ENCODE data around the gene NDUFV3.
"Not testable (repeated sequence)": the region's sequence is repeated elsewhere in the genome, so short reads cannot be mapped to it uniquely, and the experiment has no call there.

The NDUFV3 gene

DNA sequence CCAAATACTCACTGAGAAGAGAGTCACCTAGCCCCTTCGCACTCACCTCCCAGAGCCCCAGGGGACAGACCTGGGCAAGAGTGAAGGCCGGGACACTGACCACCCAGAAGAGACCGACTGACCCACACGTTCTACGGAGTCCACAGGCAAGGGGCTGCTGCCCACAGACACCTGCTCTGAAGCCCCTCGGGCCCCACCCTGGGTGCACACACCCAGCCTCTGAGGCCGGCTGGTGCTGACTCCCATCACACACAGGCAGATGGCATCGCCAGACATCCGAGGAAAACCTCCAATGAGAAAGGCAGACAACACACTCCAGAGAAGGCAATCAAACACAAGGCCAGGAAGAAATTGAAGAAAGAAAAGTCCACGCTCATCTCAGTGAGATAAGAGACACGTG, 35.9 kb upstream of the NDUFV3 start:
- no peak for DNase-seq

DNA sequence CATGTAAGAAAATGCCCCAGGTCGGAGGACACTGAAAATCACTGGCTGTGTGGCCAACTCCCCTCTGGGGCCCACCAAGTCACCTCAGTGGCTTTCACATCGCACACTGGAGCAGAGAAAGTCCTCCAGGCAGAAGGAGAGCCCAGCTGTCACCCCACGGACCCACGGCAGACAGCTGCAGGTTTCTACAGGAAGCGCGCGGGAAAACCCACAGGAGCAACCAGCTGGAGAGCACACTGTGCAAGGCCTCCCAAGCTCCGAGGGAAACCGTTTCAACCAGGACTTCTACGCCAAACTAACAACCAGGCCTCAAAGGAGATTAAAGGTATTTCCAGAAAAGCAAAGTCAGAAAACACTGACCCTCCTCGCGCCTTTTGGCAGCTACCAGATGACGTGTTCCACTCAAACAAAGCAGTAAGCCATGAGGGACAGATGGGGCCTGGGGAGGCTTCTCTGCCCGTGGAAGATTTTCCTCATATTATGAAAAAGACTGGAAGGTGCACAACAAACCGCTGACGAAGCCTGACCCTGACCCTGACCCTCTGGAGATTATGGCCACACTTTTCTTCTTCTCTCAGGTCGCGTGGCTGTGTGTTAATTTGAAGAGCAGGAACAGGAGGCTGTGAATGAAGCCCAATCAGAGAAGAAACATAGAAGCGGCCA, 34.8 kb upstream of the NDUFV3 start:
- DNase-seq = no peak

DNA sequence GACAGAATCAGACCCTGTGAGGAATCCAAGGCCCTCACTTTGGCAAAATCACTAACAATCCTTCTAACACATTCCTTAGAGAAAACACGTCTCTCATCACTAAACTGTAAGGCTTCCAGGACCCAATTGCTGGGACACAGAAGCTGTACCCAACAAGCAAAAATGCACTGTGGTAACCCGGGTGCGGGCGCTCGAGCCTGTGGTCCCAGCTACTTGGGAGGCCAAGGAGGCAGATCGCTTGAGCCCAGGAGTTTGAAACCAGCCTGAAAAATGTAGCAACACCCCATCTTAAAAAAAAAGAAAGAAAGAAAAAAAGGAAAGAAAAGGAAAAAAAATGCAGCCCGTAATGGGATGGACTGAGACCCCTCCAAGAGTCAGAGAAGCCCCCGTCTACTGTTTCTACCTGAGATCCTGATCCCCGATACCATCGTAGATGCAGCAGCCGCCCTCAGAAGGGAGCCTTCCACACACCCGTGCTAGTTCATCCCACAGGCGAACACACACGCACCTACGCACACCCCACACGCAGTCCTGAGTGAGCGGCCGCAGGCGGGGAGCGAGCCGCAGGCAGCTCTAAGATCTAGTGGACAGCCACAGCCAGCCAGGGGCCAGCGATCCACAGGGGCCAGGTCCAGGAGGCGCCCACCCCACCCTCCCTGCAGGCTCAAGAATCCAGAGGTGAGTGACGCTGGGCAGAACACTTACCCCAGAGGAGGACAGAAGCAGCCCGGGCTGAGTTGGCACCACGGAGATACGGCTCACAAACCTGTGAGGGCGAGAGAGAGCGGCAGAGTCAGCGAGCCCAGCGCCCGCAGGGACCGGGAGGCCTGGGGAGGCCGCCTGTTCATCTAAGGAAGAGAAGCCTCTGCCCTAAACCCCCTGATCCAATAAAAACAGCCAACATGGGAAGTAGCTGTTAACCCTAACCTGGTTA, 33.9 kb upstream of the NDUFV3 start:
- DNase-seq = no peak

DNA sequence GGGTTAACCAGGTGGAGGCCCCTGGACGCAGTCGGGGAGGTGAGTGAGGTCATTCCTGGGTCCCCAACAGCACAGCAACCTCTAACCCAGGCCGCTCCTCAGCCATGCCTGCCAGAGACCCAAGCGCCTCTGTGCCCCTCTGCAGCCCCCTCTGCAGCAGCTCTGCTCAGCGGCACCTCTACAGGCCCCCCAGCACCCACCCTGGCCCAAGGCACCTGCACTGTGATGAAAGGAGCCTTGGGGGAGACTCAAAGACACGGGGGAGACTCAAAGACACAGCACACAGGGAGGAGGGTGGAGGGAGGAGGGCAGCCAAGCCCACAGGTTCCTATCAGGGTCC, 33.2 kb upstream of the NDUFV3 start:
- DNase-seq = no peak

DNA sequence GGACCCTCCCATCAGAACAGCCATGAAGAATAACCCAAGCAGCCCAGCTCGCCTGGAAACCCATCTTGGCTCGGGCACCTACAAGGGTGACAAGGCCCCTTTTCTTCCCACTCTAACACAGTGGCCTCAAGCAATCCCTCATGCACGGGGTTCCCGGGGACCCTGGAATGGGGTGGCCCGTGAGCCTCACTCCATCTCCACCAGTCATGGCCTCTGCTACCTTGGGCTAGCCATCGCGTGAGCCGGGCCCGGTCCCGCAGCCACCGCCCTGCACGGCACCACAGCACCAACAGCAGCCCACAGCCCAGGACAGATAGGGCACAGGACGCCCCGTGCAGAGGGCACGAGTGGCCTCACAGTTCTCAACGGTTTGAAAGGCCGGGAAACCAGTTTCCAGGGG, 32.8 kb upstream of the NDUFV3 start:
- DNase-seq = no peak

DNA sequence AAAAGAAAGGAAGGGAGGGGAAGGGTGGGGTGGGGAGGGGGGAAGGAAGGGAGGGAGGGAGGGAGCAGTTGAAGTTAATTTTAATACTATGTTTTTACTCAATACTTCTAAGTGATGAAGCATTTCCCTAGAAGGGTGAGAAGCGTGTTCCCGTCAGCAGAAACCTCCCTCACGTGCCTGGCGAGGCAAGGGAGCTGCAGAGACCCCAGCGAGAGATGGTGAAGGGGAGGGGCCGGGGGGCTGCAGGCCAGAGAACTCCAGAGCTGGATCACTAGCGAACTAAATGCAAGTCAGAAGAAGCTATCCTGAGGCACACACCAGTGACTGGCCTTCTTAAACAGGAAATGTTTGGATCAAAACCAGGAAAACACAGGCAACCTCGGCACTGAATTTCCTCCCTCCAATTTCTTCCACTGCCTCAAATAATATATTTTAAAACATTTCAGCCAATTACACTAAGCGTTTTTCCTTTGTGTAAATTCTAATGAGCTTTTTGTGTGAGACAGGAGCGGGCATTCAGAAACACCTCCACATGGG, 31.7 kb upstream of the NDUFV3 start:
- DNase-seq = no peak

DNA sequence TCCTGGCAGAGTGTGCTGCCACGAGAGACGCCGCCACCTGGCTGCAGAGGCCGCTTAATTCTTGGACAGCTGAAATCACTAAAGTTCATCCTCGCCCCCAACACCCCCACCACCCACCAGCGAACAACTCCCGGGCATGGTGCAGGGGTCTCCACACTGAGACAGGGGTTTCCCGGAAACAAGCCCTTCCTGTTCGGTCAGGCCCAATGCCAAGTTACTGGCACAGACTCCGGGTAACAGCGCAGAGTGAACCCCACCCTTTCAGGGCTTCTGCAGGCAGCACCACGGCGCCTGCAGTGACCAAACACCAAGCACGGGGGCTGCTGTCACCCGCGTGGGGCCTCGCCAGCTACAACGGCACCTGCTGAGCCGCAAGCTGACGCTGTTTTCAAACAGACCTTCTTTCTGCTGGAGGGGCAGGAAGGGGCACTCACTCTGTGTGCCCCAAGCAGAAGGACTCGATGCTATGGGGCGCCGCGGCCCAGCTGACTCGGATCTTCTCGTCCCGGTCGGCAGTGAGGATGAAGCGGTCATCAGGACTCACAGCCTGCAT, 31.2 kb upstream of the NDUFV3 start:
- peak; percentile 43 to 72 for DNase-seq

DNA sequence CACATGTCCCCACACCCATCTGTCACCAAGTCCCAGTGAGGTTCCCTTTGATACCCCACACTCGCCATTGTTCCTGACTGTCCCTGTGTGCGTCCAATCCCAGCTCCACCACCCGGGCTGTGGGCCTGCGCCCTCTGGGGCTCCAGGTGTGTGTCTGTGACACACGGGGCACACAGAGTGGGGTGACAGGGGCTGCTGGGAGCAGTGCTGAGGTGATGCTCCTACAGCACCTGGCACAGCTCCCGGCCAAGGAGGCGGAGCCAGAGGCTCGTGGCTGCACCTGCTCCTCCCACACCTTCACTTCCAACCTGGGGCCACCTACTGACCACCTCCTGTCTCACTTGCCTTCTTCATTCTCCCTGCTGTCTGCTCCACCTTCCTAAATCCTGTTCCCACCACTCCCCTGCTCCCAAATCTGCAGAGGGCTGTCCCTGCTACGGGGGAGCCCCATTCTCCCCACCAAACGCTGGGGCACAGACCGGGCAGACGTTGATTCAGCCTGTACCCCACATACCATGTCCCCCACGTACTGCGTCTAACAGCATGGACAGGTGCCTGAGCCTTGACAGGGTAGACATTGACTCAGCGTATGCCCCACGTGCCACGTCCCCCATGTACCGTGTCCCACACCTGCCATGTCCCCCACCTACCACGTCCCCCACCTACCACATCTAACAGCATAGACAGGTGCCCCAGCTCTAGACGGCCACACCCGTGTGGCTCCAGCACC, 30.2 kb upstream of the NDUFV3 start:
- peak in 1 of 2 experiments; percentile 39 for DNase-seq

DNA sequence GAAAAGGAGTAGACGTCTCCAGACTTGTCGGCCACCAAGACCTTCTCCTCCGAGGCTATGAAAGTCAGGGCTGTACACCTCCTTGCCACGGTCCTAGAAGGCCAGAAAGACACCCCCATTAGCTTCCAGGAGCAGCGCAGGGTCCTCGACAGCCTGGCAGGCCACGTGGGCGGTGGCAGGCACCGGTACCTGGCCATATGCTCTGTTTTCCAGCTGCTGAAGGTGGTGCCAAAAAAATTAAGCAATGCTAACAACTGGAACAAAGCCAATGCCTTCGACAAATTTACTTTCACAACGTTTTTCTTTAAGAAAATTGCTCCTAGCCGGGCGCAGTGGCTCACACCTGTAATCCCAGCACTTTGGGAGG, 29.6 kb upstream of the NDUFV3 start:
- DNase-seq = peak in 1 of 2 experiments; percentile 4

DNA sequence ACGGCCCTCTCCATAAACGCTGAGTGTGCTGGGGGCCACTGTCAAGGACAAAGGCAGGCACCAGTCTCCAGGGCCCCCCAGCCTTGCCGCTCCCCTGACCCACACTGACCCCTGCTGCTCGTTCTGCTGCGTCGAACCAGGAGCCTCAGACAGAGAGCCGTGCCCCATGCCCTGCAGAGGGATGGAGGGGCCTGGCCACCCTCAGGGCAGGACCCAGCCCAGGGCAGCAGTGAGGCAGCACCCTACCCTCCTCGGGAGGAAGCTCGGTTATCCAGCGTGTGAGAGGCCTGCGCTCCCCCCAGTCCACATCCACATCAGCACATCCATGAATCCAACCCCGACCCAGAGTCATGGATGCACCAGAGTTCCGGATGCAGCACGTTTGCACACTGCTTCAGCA, 28.8 kb upstream of the NDUFV3 start:
- no peak for DNase-seq

DNA sequence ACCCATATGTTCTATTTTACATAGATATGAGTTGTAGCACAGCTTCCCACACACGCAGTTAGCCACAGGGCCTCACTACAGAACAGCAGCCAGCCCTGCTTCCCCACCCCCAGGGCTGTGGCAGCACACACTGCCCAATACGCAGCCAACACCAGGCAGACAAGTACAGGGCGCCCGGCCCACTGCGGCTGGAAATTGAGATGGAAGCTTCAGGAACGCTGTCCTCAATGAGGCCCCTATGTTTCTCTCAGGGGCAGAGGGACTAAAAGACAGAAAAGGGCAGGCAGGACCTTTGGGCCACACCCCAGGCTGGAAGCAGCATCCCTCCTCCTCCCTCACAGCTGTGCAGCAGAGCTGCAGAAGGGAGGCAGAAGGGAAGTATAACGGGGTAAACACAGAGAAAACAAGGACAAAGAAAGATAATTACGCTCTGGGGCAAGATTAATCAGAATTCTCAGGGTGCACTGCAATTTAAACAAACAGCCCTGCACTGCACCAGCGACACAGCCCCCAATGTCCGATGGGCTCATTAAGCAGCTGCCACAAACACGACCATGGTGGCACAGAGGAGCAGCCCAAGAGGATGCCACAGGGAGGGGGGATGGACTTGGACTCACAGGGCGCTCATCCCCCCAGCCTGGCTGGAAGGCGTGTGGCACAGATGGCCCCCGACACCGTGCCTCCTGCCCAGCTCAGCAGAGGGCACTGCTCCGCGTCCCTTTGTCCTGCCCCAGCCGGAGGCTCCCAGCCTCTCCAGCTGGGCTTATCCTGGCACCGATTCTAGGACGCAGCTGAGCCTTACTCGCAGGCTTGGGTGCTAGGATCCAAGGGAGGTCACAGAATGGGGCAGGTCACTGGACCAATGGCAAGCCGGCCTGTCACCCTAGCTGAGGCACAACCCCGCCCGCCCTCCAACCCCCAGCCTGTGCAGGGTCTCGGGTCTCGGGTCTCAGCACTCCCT, 28.0 kb upstream of the NDUFV3 start:
- DNase-seq = peak; percentile 15 to 54

DNA sequence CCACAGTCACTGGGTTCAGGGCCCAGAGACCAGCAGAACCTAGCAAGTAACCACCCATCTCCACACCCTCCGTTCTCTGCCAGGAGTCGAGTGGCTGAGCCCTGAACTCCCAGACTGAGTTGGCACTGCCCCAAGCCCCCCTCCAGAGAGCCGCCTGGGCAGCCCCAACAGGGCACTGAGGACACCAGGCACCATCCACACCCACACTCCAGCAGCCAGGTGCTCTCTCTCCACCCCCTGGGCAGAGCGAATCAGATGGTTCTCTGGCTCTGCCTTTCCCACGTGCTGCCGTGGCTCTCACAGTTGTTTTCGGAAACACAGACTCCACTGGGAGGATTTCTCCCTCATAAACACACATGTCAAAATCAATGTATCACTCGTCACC, 27.3 kb upstream of the NDUFV3 start:
- DNase-seq = peak; percentile 54 to 82

DNA sequence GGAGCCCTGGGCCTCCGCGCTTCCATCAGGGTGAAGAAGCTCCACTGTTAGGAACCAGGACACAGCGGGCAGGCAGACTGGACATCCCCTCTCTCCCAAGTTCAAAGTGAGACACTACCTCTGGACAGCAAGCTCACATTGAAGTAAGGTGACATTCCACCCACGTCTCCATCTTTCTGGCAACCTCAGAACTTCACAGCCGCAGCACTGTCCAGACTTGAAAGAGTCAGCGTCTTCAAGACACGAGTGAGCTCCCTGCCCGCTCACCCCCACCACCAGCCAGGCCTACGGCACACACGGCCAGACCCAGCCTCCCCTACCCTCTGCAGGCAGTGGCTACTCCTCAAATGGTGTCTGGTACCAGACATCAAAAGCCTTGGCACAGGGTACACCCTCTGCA, 24.9 kb upstream of the NDUFV3 start:
- no peak for DNase-seq

DNA sequence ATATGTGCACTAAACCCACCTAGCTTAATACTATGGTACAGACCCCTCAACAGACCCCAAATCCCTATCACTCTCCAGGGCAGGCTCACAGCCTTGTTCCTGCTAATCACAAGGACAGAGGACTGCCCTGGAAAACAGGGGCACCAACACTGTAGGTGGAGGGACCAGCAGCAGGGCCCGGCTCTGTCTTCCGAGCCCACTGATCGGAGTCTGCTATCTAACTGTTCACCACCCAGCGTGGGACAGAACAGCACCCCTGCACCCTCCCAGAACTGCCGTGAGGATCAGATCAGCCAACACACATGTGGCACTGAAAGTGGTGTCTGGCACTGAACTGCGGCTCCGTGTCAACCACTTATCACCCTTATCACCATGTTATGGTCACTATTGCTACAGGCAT, 20.0 kb upstream of the NDUFV3 start:
- no peak for DNase-seq

DNA sequence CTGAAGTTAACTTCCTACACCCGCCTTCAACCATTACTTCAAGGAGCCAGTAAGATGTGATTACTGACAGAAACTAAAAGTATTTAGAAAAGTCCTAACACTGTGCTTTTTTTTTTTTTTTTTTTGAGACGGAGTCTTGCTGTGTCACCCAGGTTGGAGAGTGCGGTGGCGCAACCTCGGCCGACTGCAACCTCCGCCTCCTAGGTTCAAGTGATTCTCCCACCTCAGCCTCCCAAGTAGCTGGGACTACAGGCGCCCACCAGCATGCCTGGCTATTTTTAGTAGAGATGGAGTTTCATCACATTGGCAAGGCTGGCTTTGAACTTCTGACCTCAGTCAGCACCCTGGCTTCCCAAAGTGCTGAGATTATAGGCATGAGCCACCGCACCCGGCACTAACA, 17.3 kb upstream of the NDUFV3 start:
- DNase-seq = not testable (repeated sequence)

DNA sequence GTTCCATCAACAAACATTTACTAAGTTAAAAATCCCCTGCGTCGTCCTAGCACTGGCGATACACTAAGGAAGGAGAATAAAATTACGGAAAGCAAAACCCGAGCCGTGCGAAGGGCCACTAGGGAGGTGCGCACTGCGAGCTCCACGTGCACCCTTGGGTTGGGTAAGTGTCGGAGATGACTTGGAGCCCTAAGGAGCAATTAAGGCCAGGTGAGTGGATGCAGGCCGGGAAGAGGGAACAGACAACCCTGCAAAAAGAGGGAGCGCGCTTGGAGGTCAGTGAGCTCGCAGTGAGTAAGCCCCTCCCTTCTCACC, 14.5 kb upstream of the NDUFV3 start:
- DNase-seq = no peak

DNA sequence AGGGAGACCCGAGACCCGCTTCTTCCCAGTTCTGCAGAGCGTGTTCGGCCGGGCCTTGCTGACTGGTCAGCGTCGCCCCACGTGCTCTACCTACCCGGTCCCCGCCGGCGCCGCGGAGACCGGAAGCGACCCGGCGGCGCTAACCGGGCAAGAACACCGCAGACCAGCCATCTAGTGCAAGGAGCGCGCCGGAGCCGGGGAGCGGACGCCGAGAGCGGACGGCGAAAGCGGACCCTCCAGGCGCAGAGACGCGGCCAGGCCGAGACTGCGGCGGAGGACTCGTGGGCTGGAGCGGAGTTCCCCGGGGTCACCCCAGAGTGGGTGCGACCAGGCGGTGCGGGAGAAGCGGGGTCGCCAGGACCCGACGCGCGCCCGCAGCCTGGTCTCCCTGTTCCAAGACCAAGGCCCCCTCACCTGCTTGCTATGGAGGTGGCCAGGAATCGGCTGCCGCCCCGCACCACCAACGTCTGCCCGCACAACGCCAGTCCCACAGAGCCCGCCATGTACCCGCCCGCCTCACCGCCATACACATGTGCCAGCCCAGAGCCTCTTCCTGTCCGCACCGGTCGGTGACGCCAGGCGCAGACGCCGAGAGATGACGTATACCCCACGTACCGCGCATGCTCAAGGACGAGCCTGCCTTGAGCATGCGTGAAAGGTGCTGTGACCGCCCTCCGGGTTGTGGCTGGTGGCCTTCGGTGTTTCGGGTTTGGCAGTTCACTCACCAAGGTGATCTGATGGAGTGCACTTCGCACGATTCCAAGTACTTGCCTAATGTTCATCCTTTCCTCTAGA, 13.9 kb upstream of the NDUFV3 start, which contains the start of gene WDR4:
WDR4 (minus strand) TSS at position 547 of the 795 bp plus-strand sequence; CDS start at position 503, 44 bp downstream.
- DNase-seq = peak; percentile 88 to 94

DNA sequence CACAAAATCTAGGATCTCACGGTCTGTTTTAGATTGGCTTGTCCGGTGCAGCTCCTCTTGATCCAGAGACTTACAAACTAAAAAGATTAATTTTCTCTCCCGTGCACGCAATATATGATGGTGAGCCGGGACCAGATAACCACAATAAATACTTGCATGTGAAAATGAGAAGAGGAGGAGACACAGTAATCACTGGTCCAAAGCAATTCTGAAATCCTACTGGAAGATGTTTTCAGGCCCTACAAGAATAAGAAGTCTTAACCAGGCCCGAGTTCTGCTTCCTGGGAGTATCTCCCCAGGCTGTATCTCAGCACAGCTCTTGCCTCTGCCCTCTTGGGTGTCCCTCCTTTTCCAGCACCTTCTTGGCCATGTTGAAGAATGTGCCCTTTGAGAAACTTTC, 12.8 kb upstream of the NDUFV3 start:
- no peak for DNase-seq

DNA sequence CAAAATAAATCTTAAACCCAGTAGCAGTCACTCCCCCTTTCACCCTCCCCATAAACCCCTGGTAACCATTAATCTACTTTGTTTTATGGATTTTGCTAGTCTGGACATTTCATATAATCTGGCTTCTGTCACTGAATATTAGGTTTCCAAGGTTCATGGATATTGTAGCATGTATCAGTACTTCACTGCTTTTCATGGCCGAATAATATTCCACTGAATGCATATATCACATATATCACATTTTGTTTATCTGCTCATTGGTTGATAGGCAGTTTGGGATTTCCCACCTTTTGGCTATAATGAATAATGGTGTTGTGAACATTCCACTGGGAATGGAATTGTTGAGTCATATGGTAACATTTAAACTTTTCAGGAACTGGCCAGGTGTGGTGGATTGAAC, 9.2 kb upstream of the NDUFV3 start:
- no peak for DNase-seq

DNA sequence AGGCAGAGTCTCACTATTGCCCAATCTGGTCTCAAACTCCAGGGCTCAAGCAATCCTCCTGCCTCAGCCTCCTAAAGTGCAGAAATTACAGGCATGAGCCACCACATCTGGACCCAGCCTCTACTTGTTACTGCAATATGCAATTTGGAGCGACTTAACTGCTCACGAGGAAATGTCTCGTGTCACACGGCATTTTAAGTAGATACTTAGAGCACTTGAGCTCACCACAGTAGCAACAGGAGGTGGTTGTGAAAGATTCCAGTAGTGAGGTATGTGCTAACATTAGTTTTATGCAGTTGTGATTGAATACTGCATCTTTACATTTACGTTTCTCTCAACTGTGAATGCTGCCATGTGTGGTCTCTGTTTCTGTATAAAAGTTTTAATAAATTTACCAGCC, 5.8 kb upstream of the NDUFV3 start:
- DNase-seq = no peak

DNA sequence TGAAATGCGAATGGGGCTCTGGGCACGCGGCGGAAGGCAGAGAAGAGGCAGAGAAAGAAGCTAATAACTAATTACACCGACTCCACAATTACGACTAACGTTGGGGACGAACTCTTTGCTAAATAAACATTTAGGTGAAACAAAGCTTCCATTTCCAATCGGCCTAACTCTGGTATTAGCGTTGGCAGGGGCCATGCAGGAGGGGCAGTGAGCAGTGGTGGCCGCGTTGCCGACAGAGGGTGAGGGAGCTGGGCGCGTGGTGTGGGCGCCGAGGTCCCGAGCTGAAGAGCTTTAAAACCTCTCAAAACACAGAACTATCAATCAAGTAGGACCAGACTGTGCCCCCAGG, 553 bp upstream of the NDUFV3 start:
- DNase-seq = peak in 1 of 2 experiments; percentile 14

Data from NCI-H2081 (cell line).